H1 (cell line): ENCODE results near the gene RPS27. TPM values are rescaled to one million over a fixed set of nuclear protein-coding genes. Genes with fewer than 3 reads are reported as not detected.

Experiments used
- BCL11A ChIP-seq, 2 experiments: IDR thresholded peaks; one replicate each; pipeline ENCODE4 v1.6.1; 2011; ENCODE audit warnings: low read depth in 2 of 2, low read length in 2 of 2, mild to moderate bottlenecking in 2 of 2
- JUN ChIP-seq: IDR thresholded peaks from 2 replicates; pipeline ENCODE4 v1.6.1; 2011; ENCODE audit warnings: low read depth, mild to moderate bottlenecking, improper control_type of control experiment, low read length
- JUND ChIP-seq: IDR thresholded peaks from 2 replicates; pipeline ENCODE4 v1.6.1; 2011; ENCODE audit warnings: mild to moderate bottlenecking, improper control_type of control experiment, low read length
- KDM4A ChIP-seq: IDR thresholded peaks from one replicate; pipeline ENCODE4 v1.7.1; 2012; ENCODE audit warnings: low read depth, mild to moderate bottlenecking, moderate library complexity, low read length, inconsistent platforms; ENCODE audit not compliant: severe bottlenecking
- POU5F1 ChIP-seq: IDR thresholded peaks from 2 replicates; pipeline ENCODE4 v1.6.1; 2011; ENCODE audit warnings: low read depth, mild to moderate bottlenecking, low read length, moderate library complexity
- SUZ12 ChIP-seq: fragments of 200-600 bp; sonication (generic); IDR thresholded peaks from 2 replicates; pipeline ENCODE4 v1.6.1; 2012; ENCODE audit warnings: mild to moderate bottlenecking, inconsistent platforms, low read length, moderate library complexity, mixed read lengths
- YY1 ChIP-seq: IDR thresholded peaks from 2 replicates; pipeline ENCODE4 v1.6.1; 2011; ENCODE audit warnings: low read depth, mild to moderate bottlenecking, low read length
- polyA plus RNA-seq, 7 experiments: library from polyadenylated mRNA; depleted of rRNA in 3 of 7; stranded (reverse) in 5 of 7; unstranded in 2 of 7; fragments of >200 nt in 5 of 7; fragments of 200-250 nt in 2 of 7; gene quantifications; 1 replicate in 5 of 7; 2 replicates in 1 of 7; 4 replicates in 1 of 7; pipeline versions ENCODE4 v1.2.1 to v1.2.3, GENCODE V29; 2011 to 2013; ENCODE audit warnings: missing spikeins in 2 of 7, mixed read lengths in 2 of 7
- total RNA-seq: library from RNA; stranded (reverse); fragmentation: NEBNext Ultra II Directional; extraction: Animal tissue kit (Norgen Biotek cat#: 25700); gene quantifications from 2 replicates; pipeline ENCODE4 v1.2.1, GENCODE V29; 2021
- TF ChIP-seq, protein P1 (sequence below): IDR thresholded peaks from 2 replicates; pipeline ENCODE4 v1.6.1; 2012; ENCODE audit warnings: low read length, inconsistent platforms

The RPS27 gene
- total and polyA plus RNA-seq, 2 of the 8 experiments (the other 6 are each of a cell fraction or from before 2014, with no cell fraction given): 1,810 to 3,155 TPM

GRCh38 chr1:153973071-153973470 lies 17.5 kb upstream of the RPS27 start (continued):
- TF ChIP-seq, protein P1, sequence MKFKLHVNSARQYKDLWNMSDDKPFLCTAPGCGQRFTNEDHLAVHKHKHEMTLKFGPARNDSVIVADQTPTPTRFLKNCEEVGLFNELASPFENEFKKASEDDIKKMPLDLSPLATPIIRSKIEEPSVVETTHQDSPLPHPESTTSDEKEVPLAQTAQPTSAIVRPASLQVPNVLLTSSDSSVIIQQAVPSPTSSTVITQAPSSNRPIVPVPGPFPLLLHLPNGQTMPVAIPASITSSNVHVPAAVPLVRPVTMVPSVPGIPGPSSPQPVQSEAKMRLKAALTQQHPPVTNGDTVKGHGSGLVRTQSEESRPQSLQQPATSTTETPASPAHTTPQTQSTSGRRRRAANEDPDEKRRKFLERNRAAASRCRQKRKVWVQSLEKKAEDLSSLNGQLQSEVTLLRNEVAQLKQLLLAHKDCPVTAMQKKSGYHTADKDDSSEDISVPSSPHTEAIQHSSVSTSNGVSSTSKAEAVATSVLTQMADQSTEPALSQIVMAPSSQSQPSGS: no peak
- TF ChIP-seq JUN (no peak), KDM4A (no peak), POU5F1 (no peak), SUZ12 (no peak), JUND (no peak), YY1 (no peak), BCL11A (IDR thresholded peaks at IDR 0.05; ENCODE audit: low read depth in 2 of 2, low read length in 2 of 2) (no peak)
